Neuronal stem cell (in vitro differentiated cells): ENCODE measurements around the gene MTUS2.
A peak's percentile ranks its signal among the peaks of the same experiment; 100 is the strongest.

Experiments
- DNase-seq: peaks from one replicate; pipeline ENCODE4 v3.0.0-alpha.2; 2013; ENCODE audit warnings: low spot score
- H2AFZ ChIP-seq: one replicate; pipeline ENCODE4 v1.6.1; 2013; ENCODE audit warnings: mild to moderate bottlenecking, low read length, inconsistent platforms
- H2AK5ac ChIP-seq: 2 replicates; pipeline ENCODE4 v1.6.1; 2013; ENCODE audit warnings: low read depth, mild to moderate bottlenecking, inconsistent platforms, low read length, moderate library complexity, mixed read lengths
- H2BK120ac ChIP-seq: 2 replicates; pipeline ENCODE4 v1.6.1; 2013; ENCODE audit warnings: low read depth, mild to moderate bottlenecking, inconsistent platforms, low read length, moderate library complexity, mixed read lengths
- H2BK12ac ChIP-seq: one replicate; pipeline ENCODE4 v1.6.1; 2013; ENCODE audit warnings: low read length, inconsistent platforms
- H2BK15ac ChIP-seq: 2 replicates; pipeline ENCODE4 v1.6.1; 2013; ENCODE audit warnings: mild to moderate bottlenecking, low read length, inconsistent platforms, mixed read lengths
- H2BK5ac ChIP-seq: one replicate; pipeline ENCODE4 v1.6.1; 2013; ENCODE audit warnings: inconsistent platforms, mild to moderate bottlenecking, low read length, moderate library complexity
- H3K14ac ChIP-seq: one replicate; pipeline ENCODE4 v1.6.1; 2013; ENCODE audit warnings: low read length, inconsistent platforms
- H3K18ac ChIP-seq: 2 replicates; pipeline ENCODE4 v1.6.1; 2013; ENCODE audit warnings: low read length, inconsistent platforms
- H3K23ac ChIP-seq: 2 replicates; pipeline ENCODE4 v1.6.1; 2013; ENCODE audit warnings: low read depth, mild to moderate bottlenecking, mixed read lengths, low read length, inconsistent platforms; ENCODE audit not compliant: poor library complexity
- H3K27ac ChIP-seq: replicated peaks from 3 replicates; pipeline ENCODE4 v1.5.1; 2013; ENCODE audit warnings: low read length, inconsistent platforms
- H3K27me3 ChIP-seq, 3 experiments: 2 replicates each; pipeline ENCODE4 v1.6.1; 2013; ENCODE audit warnings: low read length in 3 of 3, mild to moderate bottlenecking in 2 of 3, inconsistent platforms in 1 of 3, low read depth in 1 of 3, mixed read lengths in 1 of 3, moderate library complexity in 1 of 3; ENCODE audit not compliant: control insufficient read depth in 3 of 3, insufficient read depth in 3 of 3
- H3K36me3 ChIP-seq, 2 donors: replicated peaks in 1 of 2; 2 replicates each; pipeline ENCODE4 v1.6.1; 2013; ENCODE audit warnings: low read length in 2 of 2; ENCODE audit not compliant: control insufficient read depth in 2 of 2, insufficient read depth in 2 of 2
- H3K4ac ChIP-seq: 2 replicates; pipeline ENCODE4 v1.6.1; 2013; ENCODE audit warnings: inconsistent platforms, mild to moderate bottlenecking, low read length, moderate library complexity
- H3K4me1 ChIP-seq, 2 donors: 1 replicate in 1 of 2; 2 replicates in 1 of 2; pipeline ENCODE4 v1.6.1; 2013; ENCODE audit warnings: low read length in 2 of 2, low read depth in 1 of 2; ENCODE audit not compliant: control insufficient read depth in 2 of 2, insufficient read depth in 1 of 2
- H3K4me2 ChIP-seq: one replicate; pipeline ENCODE4 v1.6.1; 2013; ENCODE audit warnings: mild to moderate bottlenecking, low read length, inconsistent platforms; ENCODE audit not compliant: insufficient read depth, poor library complexity, severe bottlenecking
- H3K4me3 ChIP-seq, 2 donors: 2 replicates each; pipeline ENCODE4 v1.5.1; 2013; ENCODE audit warnings: low read length in 2 of 2, mild to moderate bottlenecking in 2 of 2, inconsistent platforms in 1 of 2, moderate library complexity in 1 of 2
- H3K79me1 ChIP-seq: one replicate; pipeline ENCODE4 v1.6.1; 2013; ENCODE audit warnings: low read depth, mild to moderate bottlenecking, inconsistent platforms, low read length, moderate library complexity
- H3K9ac ChIP-seq: one replicate; pipeline ENCODE4 v1.6.1; 2013; ENCODE audit warnings: mild to moderate bottlenecking, low read depth, low read length, inconsistent platforms; ENCODE audit not compliant: poor library complexity
- H3K9me3 ChIP-seq, 2 donors: replicated peaks in 1 of 2; 2 replicates each; pipeline versions ENCODE3 to v1.6.1; 2013; ENCODE audit warnings: low read length in 2 of 2, mild to moderate bottlenecking in 2 of 2, inconsistent platforms in 1 of 2, low read depth in 1 of 2, mixed read lengths in 1 of 2, moderate library complexity in 1 of 2; ENCODE audit not compliant: control insufficient read depth in 2 of 2, insufficient read depth in 1 of 2
- H4K8ac ChIP-seq: one replicate; pipeline ENCODE4 v1.6.1; 2013; ENCODE audit warnings: low read depth, mild to moderate bottlenecking, inconsistent platforms, low read length, moderate library complexity
- H4K91ac ChIP-seq: one replicate; pipeline ENCODE4 v1.6.1; 2013; ENCODE audit warnings: low read length, low read depth, mild to moderate bottlenecking, inconsistent platforms; ENCODE audit not compliant: poor library complexity
- WGBS, 2 donors: extraction: QIAGEN DNeasy Blood & Tissue Kit; methylation state at CpG; one replicate each; pipeline ENCODE4 v1.1.7; 2013; ENCODE audit warnings: missing lambda C conversion rate in 2 of 2, mixed read lengths in 1 of 2; ENCODE audit not compliant: insufficient read length in 2 of 2, insufficient replicate concordance in 1 of 2; ENCODE audit errors: extremely low coverage in 2 of 2; 5-methylcytosine and 5-hydroxymethylcytosine counted together

Gene MTUS2

GRCh38 chr13:28851422-28851821, 31.3 kb downstream of the MTUS2 start:
- Histone ChIP-seq H2BK5ac (no peak overlapping the region), H3K23ac (no peak overlapping the region), H3K36me3 (no peaks in the 10 kb centered on the region), H3K27me3 (no peaks in the 10 kb centered on the region), H2BK15ac (no peak overlapping the region), H4K8ac (no peak overlapping the region), H3K27ac (no peak overlapping the region), H3K4me3 (no peak overlapping the region), H3K14ac (no peak overlapping the region), H2BK12ac (no peak overlapping the region), H3K9ac (no peak overlapping the region), H3K18ac (no peak overlapping the region), H3K4me2 (no peak overlapping the region), H3K79me1 (no peaks in the 10 kb centered on the region), H3K9me3 (no peaks in the 10 kb centered on the region), H3K4me1 (no peaks in the 10 kb centered on the region), H2AK5ac (no peak overlapping the region), H4K91ac (no peak overlapping the region), H3K4ac (no peak overlapping the region), H2AFZ (no peak overlapping the region), H2BK120ac (no peak overlapping the region)
- DNase-seq, result no peak
- no CpG with 5 or more reads among the region's 6 CpGs for WGBS, 2 donors

DNA sequence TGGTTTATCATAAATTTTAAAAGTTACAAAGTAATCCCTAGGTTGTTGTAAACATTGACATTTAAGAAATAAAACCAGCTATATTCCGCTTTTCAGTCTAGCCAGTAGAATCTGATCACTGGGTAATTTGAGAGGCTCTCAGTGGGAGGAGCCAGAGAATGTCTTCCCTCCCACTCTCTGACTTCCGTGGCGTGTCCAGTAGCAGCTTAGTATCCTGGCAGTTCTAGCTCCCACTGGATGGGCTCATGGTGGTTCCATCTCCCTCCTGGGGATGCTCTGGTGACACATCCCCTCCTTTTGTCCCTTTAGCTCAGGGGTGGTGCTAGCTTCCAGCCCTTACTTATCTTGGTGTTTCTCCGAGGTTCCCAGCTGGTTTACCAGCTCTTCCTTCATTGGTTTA, 34.5 kb downstream of the MTUS2 start:
- H3K4me2 ChIP-seq, result no peak overlapping the region
- WGBS, 2 donors, result no CpG with 5 or more reads among the region's 4 CpGs
- no peak overlapping the region for H3K4me3 ChIP-seq
- peak overlapping the region; percentile 44 for H3K18ac ChIP-seq
- no peak overlapping the region for H4K8ac ChIP-seq
- no peak overlapping the region for H2BK15ac ChIP-seq
- H3K79me1 ChIP-seq, result no peaks in the 10 kb centered on the region
- no peak overlapping the region for H2AK5ac ChIP-seq
- H2AFZ ChIP-seq, result no peak overlapping the region
- no peaks in the 10 kb centered on the region for H3K27me3 ChIP-seq
- no peak overlapping the region for H3K4ac ChIP-seq
- H3K14ac ChIP-seq, result no peak overlapping the region
- H2BK5ac ChIP-seq, result no peak overlapping the region
- no peaks in the 10 kb centered on the region for H3K36me3 ChIP-seq
- H3K27ac ChIP-seq, result no peak overlapping the region
- H3K9ac ChIP-seq, result no peak overlapping the region
- no peak overlapping the region for H2BK120ac ChIP-seq
- no peak overlapping the region for H4K91ac ChIP-seq
- H3K4me1 ChIP-seq, result no peaks in the 10 kb centered on the region
- no peaks in the 10 kb centered on the region for H3K9me3 ChIP-seq
- no peak overlapping the region for H2BK12ac ChIP-seq
- no peak for DNase-seq
- no peak overlapping the region for H3K23ac ChIP-seq

DNA sequence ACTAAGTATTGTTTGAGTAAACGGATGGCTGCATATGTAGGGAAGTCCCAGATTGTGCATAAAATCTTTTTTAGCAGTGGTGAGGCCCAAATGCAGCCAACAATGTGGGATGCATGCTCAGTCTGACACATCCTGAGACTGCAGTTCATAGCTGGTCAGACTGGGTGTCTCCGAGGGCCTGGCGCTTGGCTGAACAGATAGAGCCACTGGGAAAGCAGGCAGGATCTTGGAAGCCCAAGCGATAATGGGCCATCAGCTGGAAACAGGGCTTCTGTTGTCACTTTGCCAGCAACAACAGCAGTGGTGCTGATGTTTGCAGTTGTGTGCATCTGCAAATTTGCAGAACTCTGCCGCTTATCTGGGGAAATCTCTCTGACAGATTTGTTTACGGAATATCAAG, 36.1 kb downstream of the MTUS2 start:
- H3K27ac ChIP-seq, result no peak overlapping the region
- H3K4me3 ChIP-seq, result no peak overlapping the region
- peak overlapping the region; percentile 7 for H3K9ac ChIP-seq
- H3K36me3 ChIP-seq, result no peaks in the 10 kb centered on the region
- DNase-seq, result no peak
- H2BK120ac ChIP-seq, result no peak overlapping the region
- H3K23ac ChIP-seq, result no peak overlapping the region
- no peak overlapping the region for H3K14ac ChIP-seq
- no peaks in the 10 kb centered on the region for H3K27me3 ChIP-seq
- H2AK5ac ChIP-seq, result no peak overlapping the region
- no peak overlapping the region for H2BK5ac ChIP-seq
- H3K4me2 ChIP-seq, result no peak overlapping the region
- H3K79me1 ChIP-seq, result no peaks in the 10 kb centered on the region
- no peak overlapping the region for H4K91ac ChIP-seq
- no peak overlapping the region for H2BK12ac ChIP-seq
- H3K4me1 ChIP-seq, result no peaks in the 10 kb centered on the region
- WGBS, 2 donors, result no CpG with 5 or more reads among the region's 6 CpGs
- H3K18ac ChIP-seq, result no peak overlapping the region
- H3K4ac ChIP-seq, result no peak overlapping the region
- no peak overlapping the region for H4K8ac ChIP-seq
- no peak overlapping the region for H2BK15ac ChIP-seq
- H3K9me3 ChIP-seq, result no peaks in the 10 kb centered on the region
- no peak overlapping the region for H2AFZ ChIP-seq

GRCh38 chr13:28859069-28859468, 38.9 kb downstream of the MTUS2 start:
- Histone ChIP-seq H3K9ac (no peak overlapping the region), H3K18ac (no peak overlapping the region), H4K8ac (no peak overlapping the region), H2AFZ (no peak overlapping the region), H3K27ac (no peak overlapping the region), H3K9me3 (no peaks in the 10 kb centered on the region), H3K4me3 (no peak overlapping the region), H3K4me2 (no peak overlapping the region), H3K14ac (no peak overlapping the region), H4K91ac (no peak overlapping the region), H2BK12ac (no peak overlapping the region), H2AK5ac (no peak overlapping the region), H3K27me3 (no peaks in the 10 kb centered on the region), H3K4me1 (no peaks in the 10 kb centered on the region), H3K23ac (no peak overlapping the region), H2BK120ac (no peak overlapping the region), H3K36me3 (no peaks in the 10 kb centered on the region), H2BK5ac (no peak overlapping the region), H3K4ac (no peak overlapping the region), H2BK15ac (no peak overlapping the region), H3K79me1 (no peaks in the 10 kb centered on the region)
- no peak for DNase-seq
- WGBS, 2 donors, result no CpG with 5 or more reads among the region's 2 CpGs
